ENCODE data around the gene FRMD5. TPM values are rescaled to one million over a fixed set of nuclear protein-coding genes. Genes with fewer than 3 reads are reported as not detected.

The FRMD5 gene
- total RNA-seq, 1 donor from 2014 or later: 1.5 TPM

DNA sequence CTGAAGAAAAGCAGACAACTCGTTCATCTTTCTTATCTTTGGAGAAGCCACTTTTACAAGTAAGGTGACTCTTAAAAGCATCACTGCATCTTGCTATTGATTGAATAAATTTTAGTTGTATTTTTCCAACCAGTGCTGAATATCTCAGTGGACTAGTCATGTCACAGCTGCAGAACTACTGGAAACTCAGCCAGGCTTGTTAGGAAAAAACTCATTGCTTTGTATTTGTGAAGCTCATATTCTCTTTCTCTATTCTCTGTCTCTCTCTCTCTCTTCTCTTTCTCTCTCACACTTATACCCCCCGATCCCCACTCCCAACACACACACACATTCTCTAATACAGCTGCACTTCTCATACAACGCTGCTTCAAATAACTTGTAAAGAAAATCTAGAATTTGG is 264.0 kb downstream of the FRMD5 start:
- peaks cover 11% of the 10 kb centered on the region for H3K4me1 Mint-ChIP-seq (ENCODE audit: low read depth)
- no peaks in the 10 kb centered on the region for H3K36me3 Mint-ChIP-seq (ENCODE audit: low read depth)
- H3K27me3 Mint-ChIP-seq (ENCODE audit: low read depth): peaks cover 10% of the 10 kb centered on the region
- no peaks in the 10 kb centered on the region for H3K9me3 Mint-ChIP-seq (ENCODE audit: low read depth)
- H3K27ac Mint-ChIP-seq (ENCODE audit: unreplicated experiment): no peak overlapping the region
- TF ChIP-seq, protein P1, sequence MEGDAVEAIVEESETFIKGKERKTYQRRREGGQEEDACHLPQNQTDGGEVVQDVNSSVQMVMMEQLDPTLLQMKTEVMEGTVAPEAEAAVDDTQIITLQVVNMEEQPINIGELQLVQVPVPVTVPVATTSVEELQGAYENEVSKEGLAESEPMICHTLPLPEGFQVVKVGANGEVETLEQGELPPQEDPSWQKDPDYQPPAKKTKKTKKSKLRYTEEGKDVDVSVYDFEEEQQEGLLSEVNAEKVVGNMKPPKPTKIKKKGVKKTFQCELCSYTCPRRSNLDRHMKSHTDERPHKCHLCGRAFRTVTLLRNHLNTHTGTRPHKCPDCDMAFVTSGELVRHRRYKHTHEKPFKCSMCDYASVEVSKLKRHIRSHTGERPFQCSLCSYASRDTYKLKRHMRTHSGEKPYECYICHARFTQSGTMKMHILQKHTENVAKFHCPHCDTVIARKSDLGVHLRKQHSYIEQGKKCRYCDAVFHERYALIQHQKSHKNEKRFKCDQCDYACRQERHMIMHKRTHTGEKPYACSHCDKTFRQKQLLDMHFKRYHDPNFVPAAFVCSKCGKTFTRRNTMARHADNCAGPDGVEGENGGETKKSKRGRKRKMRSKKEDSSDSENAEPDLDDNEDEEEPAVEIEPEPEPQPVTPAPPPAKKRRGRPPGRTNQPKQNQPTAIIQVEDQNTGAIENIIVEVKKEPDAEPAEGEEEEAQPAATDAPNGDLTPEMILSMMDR (IDR thresholded peaks at IDR 0.05): no peak
- DNase-seq (ENCODE audit: low spot score): no peak
- H3K4me3 Mint-ChIP-seq (ENCODE audit: unreplicated experiment): no peak overlapping the region

DNA sequence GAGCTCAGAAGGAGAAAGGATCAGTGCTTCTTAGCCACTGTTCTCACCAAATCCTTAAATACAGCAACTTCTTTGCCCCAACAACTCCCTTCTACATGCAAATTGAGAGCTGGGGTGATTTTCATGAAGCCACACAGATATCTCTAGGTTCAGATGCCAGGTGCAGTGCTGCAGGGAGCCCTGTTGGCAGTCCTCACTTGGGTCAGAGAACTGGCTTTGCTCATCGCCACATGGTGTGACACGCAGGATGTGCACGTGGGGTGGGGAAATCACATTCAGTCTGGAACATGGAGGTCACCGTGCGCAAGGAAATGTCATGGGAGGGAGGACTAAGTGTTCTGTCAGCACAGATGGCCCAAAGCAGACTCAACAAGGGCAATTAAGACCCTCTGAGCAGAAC is 264.5 kb downstream of the FRMD5 start:
- peaks cover 10% of the 10 kb centered on the region for H3K27me3 Mint-ChIP-seq (ENCODE audit: low read depth)
- peaks cover 15% of the 10 kb centered on the region for H3K4me1 Mint-ChIP-seq (ENCODE audit: low read depth)
- no peak for DNase-seq (ENCODE audit: low spot score)

DNA sequence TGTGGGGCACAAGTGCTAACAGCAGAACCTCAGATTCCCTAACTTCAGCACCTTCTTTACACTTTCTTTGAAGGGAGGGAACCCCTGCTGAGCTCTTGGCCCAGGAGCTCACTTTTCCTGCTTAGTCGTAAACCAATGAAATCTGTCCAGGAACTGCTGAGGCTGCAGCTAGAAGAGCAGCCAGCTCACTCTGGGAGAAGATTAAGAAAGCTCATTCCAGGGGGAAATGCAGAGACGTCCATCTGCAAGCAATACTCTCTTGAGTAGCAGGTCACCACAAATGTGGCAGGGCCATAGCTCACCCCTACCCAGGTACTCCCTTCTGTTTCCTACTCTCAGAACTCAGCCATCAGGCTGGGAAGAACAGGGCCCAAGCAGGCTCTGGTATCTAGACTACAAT is 265.0 kb downstream of the FRMD5 start:
- H3K36me3 Mint-ChIP-seq (ENCODE audit: low read depth): no peaks in the 10 kb centered on the region
- TF ChIP-seq, protein P1 (IDR thresholded peaks at IDR 0.05): no peak
- no peak for DNase-seq (ENCODE audit: low spot score)
- H3K27me3 Mint-ChIP-seq (ENCODE audit: low read depth): peaks cover 10% of the 10 kb centered on the region
- H3K4me3 Mint-ChIP-seq (ENCODE audit: unreplicated experiment): no peak overlapping the region
- peaks cover 17% of the 10 kb centered on the region for H3K4me1 Mint-ChIP-seq (ENCODE audit: low read depth)
- H3K9me3 Mint-ChIP-seq (ENCODE audit: low read depth): no peaks in the 10 kb centered on the region
- no peak overlapping the region for H3K27ac Mint-ChIP-seq (ENCODE audit: unreplicated experiment)

More for the DNA sequence above, 264.5 kb downstream of the FRMD5 start:
- TF ChIP-seq, protein P1 (IDR thresholded peaks at IDR 0.05): no peak
- Mint-ChIP-seq H3K9me3 (ENCODE audit: low read depth) (no peaks in the 10 kb centered on the region), H3K4me3 (ENCODE audit: unreplicated experiment) (no peak overlapping the region), H3K27ac (ENCODE audit: unreplicated experiment) (no peak overlapping the region), H3K36me3 (ENCODE audit: low read depth) (no peaks in the 10 kb centered on the region)

DNA sequence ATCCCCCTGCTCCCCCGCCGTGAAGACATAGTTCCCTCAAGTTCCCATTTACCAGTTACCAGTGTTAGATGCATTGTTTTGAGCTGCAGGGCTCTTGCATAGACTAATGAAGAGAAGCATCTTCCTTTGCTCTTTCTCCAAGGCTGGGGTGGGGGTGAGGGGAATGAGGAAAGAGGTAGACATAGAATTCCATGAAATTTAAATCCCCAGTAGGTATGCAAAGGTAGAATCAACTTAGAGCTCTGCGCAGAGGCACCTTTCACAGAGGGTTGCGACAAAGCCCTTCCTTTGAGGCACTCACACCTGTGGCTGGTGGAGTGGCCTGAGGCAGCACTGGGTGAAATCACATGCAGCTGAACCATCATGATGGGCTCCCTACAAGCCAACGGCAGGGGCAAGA is 266.9 kb downstream of the FRMD5 start:
- peaks cover 8% of the 10 kb centered on the region for H3K27me3 Mint-ChIP-seq (ENCODE audit: low read depth)
- H3K4me3 Mint-ChIP-seq (ENCODE audit: unreplicated experiment): no peak overlapping the region
- no peak for DNase-seq (ENCODE audit: low spot score)
- H3K9me3 Mint-ChIP-seq (ENCODE audit: low read depth): no peaks in the 10 kb centered on the region
- TF ChIP-seq, protein P1 (IDR thresholded peaks at IDR 0.05): no peak
- no peak overlapping the region for H3K27ac Mint-ChIP-seq (ENCODE audit: unreplicated experiment)
- peaks cover 17% of the 10 kb centered on the region for H3K4me1 Mint-ChIP-seq (ENCODE audit: low read depth)
- H3K36me3 Mint-ChIP-seq (ENCODE audit: low read depth): no peaks in the 10 kb centered on the region

DNA sequence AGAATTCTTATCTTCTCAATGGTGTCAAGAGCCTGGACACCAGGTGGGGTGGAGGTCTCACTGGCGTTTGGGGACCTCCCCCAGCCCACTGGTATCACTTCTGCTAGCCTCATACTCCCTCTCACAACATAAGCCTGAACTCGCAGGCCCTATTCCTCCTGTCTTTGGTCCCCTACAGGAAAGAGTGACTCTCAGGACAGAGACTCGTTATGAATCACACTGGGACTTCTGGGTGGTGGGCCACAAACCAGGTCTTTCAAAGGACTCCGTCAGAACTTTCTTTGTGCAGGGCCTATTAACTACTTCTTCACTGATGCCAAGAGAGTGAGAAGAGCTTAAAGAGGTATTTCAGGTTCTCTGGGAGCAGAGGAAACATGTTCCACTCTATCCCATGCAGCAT is 267.9 kb downstream of the FRMD5 start:
- DNase-seq (ENCODE audit: low spot score): no peak
- Mint-ChIP-seq H3K27me3 (ENCODE audit: low read depth) (peaks cover 8% of the 10 kb centered on the region), H3K4me1 (ENCODE audit: low read depth) (peaks cover 10% of the 10 kb centered on the region), H3K36me3 (ENCODE audit: low read depth) (no peaks in the 10 kb centered on the region), H3K9me3 (ENCODE audit: low read depth) (no peaks in the 10 kb centered on the region), H3K4me3 (ENCODE audit: unreplicated experiment) (no peak overlapping the region), H3K27ac (ENCODE audit: unreplicated experiment) (no peak overlapping the region)
- TF ChIP-seq, protein P1 (IDR thresholded peaks at IDR 0.05): no peak

All from chondrocyte (in vitro differentiated cells).